K562 (cell line): ENCODE data around the gene C3AR1. TPM values are rescaled to one million over a fixed set of nuclear protein-coding genes. Genes with fewer than 3 reads are reported as not detected.
A peak's percentile ranks its signal among the peaks of the same experiment; 100 is the strongest.

Experiments used
- JUN ChIP-seq, 2 experiments: sonication (generic) in 1 of 2; formaldehyde crosslinking in 1 of 2; IDR thresholded peaks; 2 replicates each; pipeline versions ENCODE4 v1.6.1 to v1.8.0; 2012 to 2022; ENCODE audit warnings: borderline replicate concordance in 2 of 2, mild to moderate bottlenecking in 2 of 2, improper control_type of control experiment in 1 of 2, low read depth in 1 of 2, low read length in 1 of 2, missing genetic modification reagents in 1 of 2
- LARP7 ChIP-seq: fragments of 450-650 bp; IDR thresholded peaks from 2 replicates; pipeline ENCODE4 v1.6.1; 2016
- MAFF ChIP-seq: IDR thresholded peaks from 2 replicates; pipeline ENCODE4 v1.6.1; 2012; ENCODE audit warnings: low read length, improper control_type of control experiment
- MCM5 ChIP-seq: fragments of 450-650 bp; IDR thresholded peaks from 2 replicates; pipeline ENCODE4 v1.6.1; 2016; ENCODE audit warnings: low read depth
- PML ChIP-seq: IDR thresholded peaks from 2 replicates; pipeline ENCODE4 v1.6.1; 2012; ENCODE audit warnings: low read length, inconsistent platforms
- POLR2A ChIP-seq: fragments of 450-650 bp; conservative IDR thresholded peaks from 2 replicates; pipeline ENCODE4 v1.6.1; 2016
- RBBP5 ChIP-seq: fragments of 200-600 bp; sonication (generic); IDR thresholded peaks from 2 replicates; pipeline ENCODE4 v1.6.1; 2012; ENCODE audit warnings: borderline replicate concordance, mild to moderate bottlenecking, low read length, control low read depth, inconsistent platforms; ENCODE audit not compliant: insufficient read depth, poor library complexity, severe bottlenecking
- RBFOX2 ChIP-seq: fragments of 200-400 bp; formaldehyde crosslinking; IDR thresholded peaks from 2 replicates; pipeline ENCODE4 v1.6.1; 2017; ENCODE audit warnings: low read depth, mild to moderate bottlenecking, low read length, moderate library complexity
- RBM25 ChIP-seq: fragments of 200-400 bp; formaldehyde crosslinking; IDR thresholded peaks from 2 replicates; pipeline ENCODE4 v1.6.1; 2018; ENCODE audit warnings: low read length, low read depth, moderate library complexity; ENCODE audit not compliant: severe bottlenecking
- SMARCA4 ChIP-seq: fragments of 450-650 bp; IDR thresholded peaks from 2 replicates; pipeline ENCODE4 v1.6.1; 2016
- SMARCE1 ChIP-seq: fragments of 450-650 bp; IDR thresholded peaks from 2 replicates; pipeline ENCODE4 v1.7.1; 2016; ENCODE audit warnings: mild to moderate bottlenecking
- TAF9B ChIP-seq: fragments of 450-650 bp; IDR thresholded peaks from 2 replicates; pipeline ENCODE4 v1.6.1; 2018; ENCODE audit warnings: mild to moderate bottlenecking; ENCODE audit not compliant: partially characterized antibody
- ZNF316 ChIP-seq: fragments of 450-650 bp; IDR thresholded peaks from 2 replicates; pipeline ENCODE4 v1.6.1; 2016
- polyA plus RNA-seq, 8 experiments: library from polyadenylated mRNA; depleted of rRNA in 4 of 8; stranded (reverse) in 5 of 8; unstranded in 3 of 8; fragments of >200 nt; fragmentation: Nextera tagmentation in 2 of 8; fragmentation: Illumina TruSeq in 1 of 8; extraction: Ambion mirVana in 2 of 8; extraction: Trizol in 1 of 8; gene quantifications; 2 replicates each; pipeline versions ENCODE4 v1.2.1 to v1.2.3, GENCODE V29; 2011 to 2014; ENCODE audit warnings: inconsistent platforms in 1 of 8, missing spikeins in 1 of 8
- total RNA-seq, 7 experiments: library from RNA; depleted of rRNA in 6 of 7; stranded (reverse); fragments of >200 nt in 6 of 7; fragmentation: Illumina TruSeq in 2 of 7; extraction: Trizol in 2 of 7; gene quantifications; 2 replicates each; pipeline versions ENCODE4 v1.2.1 to v1.2.3, GENCODE V29; 2011 to 2021; ENCODE audit warnings: low replicate concordance in 1 of 7
- TF ChIP-seq, protein P1 (sequence below): fragments of 450-650 bp; IDR thresholded peaks from 2 replicates; pipeline ENCODE4 v1.6.1; 2014; ENCODE audit warnings: low read depth, mild to moderate bottlenecking, moderate library complexity, borderline replicate concordance
- TF ChIP-seq, protein P2 (sequence below): sonication (generic); formaldehyde crosslinking; IDR thresholded peaks from 2 replicates; pipeline ENCODE4 v1.8.0; 2022; ENCODE audit warnings: mild to moderate bottlenecking, missing genetic modification reagents, borderline replicate concordance
- TF ChIP-seq, protein P3 (sequence below): fragments of 450-650 bp; IDR thresholded peaks from 2 replicates; pipeline ENCODE4 v1.6.1; 2016

Gene C3AR1
- total and polyA plus RNA-seq, 9 of the 15 experiments (the other 6 are each of a cell fraction or from before 2014, with no cell fraction given), result 2.2 to 12.9 (median 5.3) TPM

DNA sequence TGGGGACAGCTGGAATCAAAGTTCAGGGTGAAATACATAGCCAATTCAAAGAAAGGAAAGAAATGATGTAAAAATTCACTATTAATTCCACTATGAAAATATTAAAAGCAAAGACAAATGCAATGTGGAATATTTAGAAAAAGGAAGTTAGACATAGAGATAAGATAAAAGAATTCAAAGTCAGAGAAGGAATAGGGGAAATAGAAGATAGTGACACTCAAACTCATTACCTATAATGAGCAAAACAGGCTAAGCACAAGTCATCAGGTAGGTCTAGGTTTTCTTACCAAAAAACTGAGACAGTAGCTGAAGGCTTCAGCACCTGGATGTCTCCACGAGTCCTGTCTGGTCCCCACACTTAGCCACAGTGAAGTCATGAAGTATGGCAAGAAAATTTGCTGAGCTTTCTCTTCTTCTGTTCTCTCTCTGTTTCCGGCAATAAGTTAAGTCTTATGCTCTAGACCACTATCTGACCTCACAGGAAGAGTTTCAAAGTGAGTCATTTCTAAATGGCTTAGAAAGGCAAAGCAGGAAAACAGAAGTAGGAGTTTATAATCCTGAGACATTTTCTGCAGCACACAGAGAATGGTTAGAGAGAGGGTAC lies at the start of gene C3AR1 (continued):
- TF ChIP-seq JUN (IDR thresholded peaks at IDR 0.05; ENCODE audit: borderline replicate concordance, low read depth, low read length), result peak; percentile 48; the same call in 1 of the 2 replicates
- TF ChIP-seq JUN (CRISPR knock-in tag; IDR thresholded peaks at IDR 0.05; ENCODE audit: borderline replicate concordance), result no peak
- peak; percentile 98 for TF ChIP-seq ZNF316
- TF ChIP-seq SMARCE1, result peak; percentile 85
- TF ChIP-seq MCM5, result no peak
- TF ChIP-seq, protein P1, sequence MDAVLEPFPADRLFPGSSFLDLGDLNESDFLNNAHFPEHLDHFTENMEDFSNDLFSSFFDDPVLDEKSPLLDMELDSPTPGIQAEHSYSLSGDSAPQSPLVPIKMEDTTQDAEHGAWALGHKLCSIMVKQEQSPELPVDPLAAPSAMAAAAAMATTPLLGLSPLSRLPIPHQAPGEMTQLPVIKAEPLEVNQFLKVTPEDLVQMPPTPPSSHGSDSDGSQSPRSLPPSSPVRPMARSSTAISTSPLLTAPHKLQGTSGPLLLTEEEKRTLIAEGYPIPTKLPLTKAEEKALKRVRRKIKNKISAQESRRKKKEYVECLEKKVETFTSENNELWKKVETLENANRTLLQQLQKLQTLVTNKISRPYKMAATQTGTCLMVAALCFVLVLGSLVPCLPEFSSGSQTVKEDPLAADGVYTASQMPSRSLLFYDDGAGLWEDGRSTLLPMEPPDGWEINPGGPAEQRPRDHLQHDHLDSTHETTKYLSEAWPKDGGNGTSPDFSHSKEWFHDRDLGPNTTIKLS, result no peak
- peak; percentile 42; the same call in 1 of the 2 replicates for TF ChIP-seq POLR2A
- TF ChIP-seq RBM25, result peak; percentile 4
- no peak for TF ChIP-seq LARP7
- 0 out of 2 replicates have a peak, but pooled peaks have one; percentile 34 for TF ChIP-seq RBFOX2
- peak; percentile 44 for TF ChIP-seq RBBP5
- TF ChIP-seq MAFF, result peak; percentile 90
- TF ChIP-seq, protein P2, sequence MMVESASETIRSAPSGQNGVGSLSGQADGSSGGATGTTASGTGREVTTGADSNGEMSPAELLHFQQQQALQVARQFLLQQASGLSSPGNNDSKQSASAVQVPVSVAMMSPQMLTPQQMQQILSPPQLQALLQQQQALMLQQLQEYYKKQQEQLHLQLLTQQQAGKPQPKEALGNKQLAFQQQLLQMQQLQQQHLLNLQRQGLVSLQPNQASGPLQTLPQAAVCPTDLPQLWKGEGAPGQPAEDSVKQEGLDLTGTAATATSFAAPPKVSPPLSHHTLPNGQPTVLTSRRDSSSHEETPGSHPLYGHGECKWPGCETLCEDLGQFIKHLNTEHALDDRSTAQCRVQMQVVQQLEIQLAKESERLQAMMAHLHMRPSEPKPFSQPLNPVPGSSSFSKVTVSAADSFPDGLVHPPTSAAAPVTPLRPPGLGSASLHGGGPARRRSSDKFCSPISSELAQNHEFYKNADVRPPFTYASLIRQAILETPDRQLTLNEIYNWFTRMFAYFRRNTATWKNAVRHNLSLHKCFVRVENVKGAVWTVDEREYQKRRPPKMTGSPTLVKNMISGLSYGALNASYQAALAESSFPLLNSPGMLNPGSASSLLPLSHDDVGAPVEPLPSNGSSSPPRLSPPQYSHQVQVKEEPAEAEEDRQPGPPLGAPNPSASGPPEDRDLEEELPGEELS, result no peak
- TF ChIP-seq PML, result no peak
- TF ChIP-seq, protein P3, sequence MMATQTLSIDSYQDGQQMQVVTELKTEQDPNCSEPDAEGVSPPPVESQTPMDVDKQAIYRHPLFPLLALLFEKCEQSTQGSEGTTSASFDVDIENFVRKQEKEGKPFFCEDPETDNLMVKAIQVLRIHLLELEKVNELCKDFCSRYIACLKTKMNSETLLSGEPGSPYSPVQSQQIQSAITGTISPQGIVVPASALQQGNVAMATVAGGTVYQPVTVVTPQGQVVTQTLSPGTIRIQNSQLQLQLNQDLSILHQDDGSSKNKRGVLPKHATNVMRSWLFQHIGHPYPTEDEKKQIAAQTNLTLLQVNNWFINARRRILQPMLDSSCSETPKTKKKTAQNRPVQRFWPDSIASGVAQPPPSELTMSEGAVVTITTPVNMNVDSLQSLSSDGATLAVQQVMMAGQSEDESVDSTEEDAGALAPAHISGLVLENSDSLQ, result 0 out of 2 replicates have a peak, but pooled peaks have one; percentile 17
- peak; percentile 83 for TF ChIP-seq SMARCA4
- peak; percentile 39 for TF ChIP-seq TAF9B
